Right hindlimb (tissue), 1 donor: ENCODE measurements around the gene DAPK2.
A peak's percentile ranks its signal among the peaks of the same experiment; 100 is the strongest.
"Not testable (repeated sequence)": the region's sequence is repeated elsewhere in the genome, so short reads cannot be mapped to it uniquely, and the experiment has no call there.

Experiments
- DNase-seq: peaks from one replicate; pipeline ENCODE4 v3.0.0-alpha.2; 2018

DAPK2 gene

GRCh38 chr15:64046421-64047153, at the start of gene DAPK2:
DAPK2 (minus strand) TSS chr15:64046485; CDS start chr15:64040261, 6,224 bp downstream.
- DNase-seq: peak; percentile 64

- DNase-seq: no peak
These were observed 49.1 kb upstream of the DAPK2 start for GRCh38 chr15:64095431-64095794.

- peak; percentile 98 for DNase-seq
These were observed 47.5 kb upstream of the DAPK2 start, which contains the start of gene CIAO2A for GRCh38 chr15:64093627-64094417. CIAO2A (minus strand) TSS chr15:64093838; CDS start chr15:64093768, 70 bp downstream.

- DNase-seq: peak; percentile 59
These were observed 46.8 kb upstream of the DAPK2 start for GRCh38 chr15:64092864-64093626.

GRCh38 chr15:64092075-64092820, 46.0 kb upstream of the DAPK2 start:
- no peak for DNase-seq

DNA sequence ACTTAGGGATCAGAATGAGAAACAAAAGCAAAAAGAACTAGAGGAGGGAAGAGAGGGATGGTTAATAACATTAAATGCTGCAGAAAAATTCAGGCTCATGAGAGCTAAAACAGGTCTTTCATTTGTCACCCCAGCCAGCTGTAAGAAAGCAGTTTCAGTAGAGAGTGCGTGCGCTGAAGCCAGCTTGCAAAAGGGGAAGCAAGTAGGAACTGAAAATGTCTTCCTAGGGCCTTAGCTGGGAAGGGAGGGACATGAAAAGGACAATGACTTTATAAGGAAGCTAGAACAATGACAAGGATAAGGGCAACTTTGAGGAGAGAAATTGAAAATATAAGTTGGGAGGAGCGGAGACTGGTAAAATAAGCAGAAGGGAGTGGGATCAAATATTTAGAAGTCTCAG, 44.2 kb upstream of the DAPK2 start:
- no peak for DNase-seq

- no peak for DNase-seq
These were observed 43.4 kb upstream of the DAPK2 start for GRCh38 chr15:64089543-64090280.

DNA sequence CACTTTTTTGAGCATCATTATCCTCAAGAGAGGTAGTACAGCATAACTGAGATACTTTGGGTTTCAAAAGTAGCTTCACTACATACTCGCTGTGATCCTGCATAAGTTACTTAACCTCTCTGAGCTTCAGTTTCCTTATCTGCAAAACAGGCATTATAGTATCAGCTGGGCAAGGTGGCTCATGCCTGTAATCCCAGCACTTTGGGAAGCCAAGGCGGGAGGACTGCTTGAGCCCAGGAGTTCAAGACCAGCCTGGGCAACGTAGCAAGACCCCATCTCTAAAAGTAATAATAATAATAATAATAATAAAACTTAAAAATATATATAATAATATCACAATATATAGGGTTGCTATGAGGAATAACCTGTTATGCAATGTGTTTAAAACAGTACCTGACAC, 36.5 kb upstream of the DAPK2 start:
- DNase-seq: no peak

DNA sequence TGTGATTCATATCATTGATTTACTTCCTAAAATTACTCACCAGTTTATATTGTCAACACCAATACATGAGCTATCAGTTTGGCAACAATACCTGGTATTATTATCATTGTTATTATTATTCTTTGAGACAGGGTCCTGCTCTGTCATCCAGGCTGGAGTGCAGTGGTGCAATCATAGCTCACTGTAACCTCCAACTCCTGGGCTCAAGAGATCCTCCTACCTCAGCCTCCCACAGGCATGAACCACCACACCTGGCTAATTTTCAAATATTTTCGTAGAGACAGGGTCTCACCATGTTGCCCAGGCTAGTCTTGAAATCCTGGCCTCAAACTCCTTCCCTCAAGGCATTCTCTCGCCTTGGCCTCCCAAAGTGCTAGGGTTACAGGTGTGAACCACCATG, 27.2 kb upstream of the DAPK2 start:
- not testable (repeated sequence) for DNase-seq

DNA sequence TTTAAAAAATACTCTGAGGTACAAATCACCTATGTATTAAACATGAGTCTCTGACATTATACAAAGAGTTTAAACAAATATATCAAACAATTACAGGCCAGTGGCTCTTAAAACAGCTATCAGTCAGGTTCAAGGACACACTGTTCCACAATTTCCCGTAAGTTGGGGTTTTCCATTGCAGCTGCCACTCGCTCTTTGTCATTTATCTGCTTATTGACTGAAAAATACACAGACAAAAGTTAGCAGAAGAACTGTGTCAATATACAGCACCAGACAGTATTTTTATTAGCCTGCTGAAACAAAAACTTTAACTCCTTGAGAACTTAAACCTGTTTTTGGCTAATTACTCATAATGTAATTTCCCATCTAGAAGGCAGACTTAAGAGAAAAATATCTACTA, 26.5 kb upstream of the DAPK2 start:
- no peak for DNase-seq

DNA sequence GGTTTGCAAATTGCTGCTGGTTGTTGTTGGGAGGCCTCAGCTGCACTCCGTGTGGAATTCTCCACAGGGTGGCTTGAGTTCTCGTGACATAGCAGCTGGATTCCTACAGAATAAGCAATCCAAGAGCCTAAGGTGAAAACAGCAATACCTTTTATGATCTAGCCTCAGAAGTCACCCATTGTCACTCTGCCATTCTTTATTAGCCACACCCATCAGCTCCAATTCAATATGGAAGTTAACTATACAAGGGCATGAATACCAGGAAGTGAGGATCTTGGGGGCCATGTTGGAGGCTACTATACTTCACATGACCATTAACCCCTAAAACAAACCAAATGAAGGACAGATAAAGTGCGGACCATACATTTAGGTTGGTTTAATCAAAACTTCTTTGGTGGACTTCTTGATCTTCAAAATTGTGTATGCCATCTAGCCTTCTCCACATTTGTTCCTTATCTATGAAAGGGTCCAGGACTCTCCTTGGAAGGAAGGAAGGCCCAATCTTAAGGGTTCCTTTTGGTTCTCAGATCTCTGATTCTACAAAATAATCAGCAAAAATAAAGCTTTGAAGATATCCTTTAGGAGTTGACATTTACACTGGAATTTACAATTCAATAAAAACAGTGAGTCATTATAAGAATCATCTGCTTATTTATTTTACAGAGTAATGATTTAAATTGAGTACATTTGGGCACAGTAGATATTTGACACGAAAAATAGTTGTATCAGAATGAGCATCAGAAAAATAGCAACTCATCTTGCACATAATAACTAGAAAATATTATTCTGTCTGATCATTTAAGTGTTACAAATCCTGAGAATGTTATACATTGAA, 25.9 kb upstream of the DAPK2 start:
- DNase-seq: no peak

- DNase-seq: no peak
These were observed 24.9 kb upstream of the DAPK2 start for GRCh38 chr15:64070965-64071851.

- no peak for DNase-seq
These were observed 23.8 kb upstream of the DAPK2 start for GRCh38 chr15:64070106-64070505.

- DNase-seq: no peak
These were observed 21.8 kb upstream of the DAPK2 start for GRCh38 chr15:64068133-64068532.

GRCh38 chr15:64067564-64068030, 21.3 kb upstream of the DAPK2 start:
- peak; percentile 75 for DNase-seq

DNA sequence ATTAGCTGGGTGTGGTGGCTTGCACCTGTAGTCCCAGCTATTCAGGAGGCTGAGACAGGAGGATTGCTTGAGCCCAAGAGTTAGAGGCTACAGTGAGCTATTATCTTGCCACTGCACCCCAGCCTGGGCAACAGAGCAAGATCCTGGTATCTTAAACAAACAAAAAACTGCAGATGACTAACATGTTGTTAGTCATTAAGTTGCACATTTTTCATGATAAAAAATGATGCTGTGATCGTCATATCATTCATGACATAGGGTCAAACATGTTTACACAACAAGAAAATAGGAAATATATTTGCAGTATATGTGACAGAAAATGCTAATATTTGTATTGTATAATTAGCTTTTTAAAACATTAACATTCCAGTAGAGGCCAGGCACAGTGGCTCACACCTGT, 20.2 kb upstream of the DAPK2 start:
- no peak for DNase-seq

GRCh38 chr15:64060716-64061115, 14.4 kb upstream of the DAPK2 start:
- DNase-seq: no peak

DNA sequence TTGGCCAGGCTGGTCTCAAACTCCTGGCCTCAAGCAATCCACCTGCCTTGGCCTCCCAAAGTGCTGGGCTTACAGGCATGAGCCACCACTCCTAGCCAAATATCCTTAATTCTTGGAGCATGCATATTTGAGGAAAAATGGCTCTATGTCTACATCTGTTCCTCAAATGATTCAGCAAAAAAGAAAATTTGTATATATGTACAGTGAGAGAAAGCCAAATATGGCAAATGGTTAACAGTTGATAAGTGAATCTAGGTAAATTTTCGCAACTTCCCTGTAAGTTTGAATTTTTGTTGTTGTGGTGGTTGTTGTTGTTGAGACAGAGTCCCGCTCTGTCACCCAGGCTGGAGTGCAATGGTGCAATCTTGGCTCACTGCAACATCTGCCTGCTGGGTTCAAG, 12.8 kb upstream of the DAPK2 start:
- not testable (repeated sequence) for DNase-seq

GRCh38 chr15:64058279-64058678, 12.0 kb upstream of the DAPK2 start:
- no peak for DNase-seq

- DNase-seq: not testable (repeated sequence)
These were observed 7.4 kb upstream of the DAPK2 start for GRCh38 chr15:64053674-64054073.
